HG02840 (cell line): ENCODE data around the gene C8B.

Experiments
- ATAC-seq: cut with Tn5 transposase; IDR thresholded peaks from one replicate; pipeline ENCODE4 v1.9.1; 2021; ENCODE audit warnings: mild to moderate bottlenecking, moderate library complexity, moderate number of reproducible peaks; ENCODE audit not compliant: unreplicated experiment, low FRiP score

Gene C8B

DNA sequence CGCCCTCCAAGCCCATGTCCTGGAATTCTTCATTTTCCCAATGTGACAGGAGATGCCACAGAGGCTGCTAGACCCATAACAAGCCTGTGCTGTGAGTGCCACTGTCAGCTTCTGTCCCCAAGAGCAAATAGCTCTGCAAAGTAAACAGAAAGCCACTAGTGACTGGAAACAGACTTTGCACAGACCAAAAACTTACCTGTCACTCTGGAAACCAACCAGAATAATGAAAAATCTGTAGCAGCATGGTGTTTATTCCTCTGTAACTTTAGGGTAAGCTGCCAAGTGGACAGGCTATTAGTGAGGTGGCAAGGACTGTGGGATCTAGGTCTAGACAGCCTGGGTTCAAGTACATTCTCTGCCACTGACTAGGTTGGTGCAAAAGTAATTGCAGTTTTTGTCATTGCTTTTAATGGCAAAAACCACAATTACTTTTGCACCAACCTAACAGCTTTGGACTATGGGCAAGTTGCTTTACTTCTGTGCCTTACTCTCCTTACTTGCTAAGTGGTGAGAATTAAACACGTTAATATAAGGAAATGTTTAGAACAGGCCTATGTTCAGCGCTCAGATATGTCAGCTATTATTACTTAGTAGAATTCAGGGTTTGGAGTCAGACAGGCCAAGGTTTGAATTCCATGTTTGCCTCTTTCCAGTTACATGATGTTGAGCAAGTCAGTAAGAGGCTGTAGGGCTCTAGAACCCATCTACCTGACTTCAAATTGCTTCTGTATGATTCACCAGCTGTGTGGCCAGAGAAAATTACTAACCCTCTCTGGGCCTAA is at the start of gene C8B:
Gene C8B (minus strand): TSS at position 100 of the 782 bp plus-strand sequence. CDS start 67 bp downstream, at position 33.
- no peak for ATAC-seq

DNA sequence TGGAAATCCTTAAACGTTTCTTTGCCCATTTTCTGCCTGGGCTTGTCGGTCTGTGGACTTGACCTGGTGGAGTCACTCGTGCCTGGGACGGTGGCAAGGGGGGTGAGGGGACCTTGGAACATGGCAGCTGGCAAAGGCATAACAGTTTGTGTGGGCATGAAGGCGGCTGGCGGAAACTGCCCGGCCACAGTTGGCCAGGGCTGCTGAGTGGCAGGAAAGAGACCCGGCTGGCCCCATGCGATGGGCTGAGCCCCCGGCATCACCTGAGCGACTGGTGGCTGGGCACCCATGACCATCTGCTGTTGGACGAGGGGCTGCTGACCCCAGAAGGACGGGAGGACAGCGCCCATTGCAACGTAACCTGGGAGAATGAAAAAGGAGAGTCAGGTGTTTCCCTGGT is 49.3 kb upstream of the C8B start:
- ATAC-seq: no peak

DNA sequence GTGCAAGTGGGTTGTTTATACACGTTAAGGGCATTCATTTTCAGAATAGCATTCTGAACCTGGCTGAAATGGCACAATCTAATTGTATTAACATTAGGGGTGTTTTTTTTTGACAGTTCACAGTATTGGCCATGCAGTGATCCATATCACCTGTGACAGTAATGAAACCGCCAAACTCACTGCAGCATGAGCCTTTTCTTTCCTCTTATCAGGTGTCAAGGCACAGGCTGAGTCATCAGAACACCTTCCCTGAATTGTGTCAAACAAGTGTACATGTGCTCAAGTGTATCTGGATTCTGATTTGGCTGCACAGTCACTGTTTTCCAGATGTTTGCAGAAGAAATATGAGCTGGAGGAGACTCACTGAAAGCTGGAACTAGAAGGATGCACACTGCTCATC is 47.7 kb upstream of the C8B start:
- no peak for ATAC-seq

DNA sequence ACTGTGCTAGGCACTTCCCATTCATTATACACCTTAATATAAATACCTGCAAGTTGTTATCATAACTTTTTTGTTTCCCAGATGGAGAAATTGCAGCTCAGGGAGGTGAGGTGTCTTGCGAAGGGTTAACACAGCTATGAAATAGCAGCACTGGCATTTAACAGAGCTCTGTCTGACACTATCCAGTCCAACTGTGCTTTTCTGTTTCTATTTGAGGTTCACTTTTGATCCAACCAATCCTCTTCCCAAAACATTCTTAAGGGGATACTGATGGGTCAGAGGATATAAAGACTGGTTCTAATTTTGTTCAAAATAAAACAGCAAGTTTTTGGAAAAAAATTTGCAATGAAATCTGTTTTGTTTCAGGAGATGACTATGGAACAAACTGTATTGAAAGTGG is 46.5 kb upstream of the C8B start:
- no peak for ATAC-seq

DNA sequence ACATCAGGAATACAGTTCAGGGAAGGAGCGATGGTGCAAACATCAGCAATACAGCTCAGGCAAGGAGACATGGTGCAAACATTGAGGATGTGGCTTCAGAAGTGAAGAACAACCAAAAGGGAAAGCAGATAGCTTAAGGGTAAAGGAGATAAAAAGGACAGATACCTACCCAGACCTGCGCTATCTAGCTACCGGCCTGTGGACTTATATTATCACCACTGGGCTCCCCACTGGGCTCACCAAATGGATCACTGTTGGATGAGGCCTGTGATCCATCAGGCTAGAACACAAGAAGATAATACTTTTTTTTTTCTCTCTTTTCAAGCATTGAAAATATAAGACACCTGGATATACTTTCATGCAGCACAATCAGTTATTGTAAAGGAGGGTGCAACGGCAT is 44.7 kb upstream of the C8B start:
- ATAC-seq: no peak

- no peak for ATAC-seq
Observed at GRCh38 chr1:57007948-57008347, 42.1 kb upstream of the C8B start.

GRCh38 chr1:57007472-57007871 is 41.7 kb upstream of the C8B start:
- ATAC-seq: no peak

- no peak for ATAC-seq
Observed at GRCh38 chr1:57003398-57004139, 37.8 kb upstream of the C8B start.

- no peak for ATAC-seq
Observed at GRCh38 chr1:56995414-56996100, 29.7 kb upstream of the C8B start.

DNA sequence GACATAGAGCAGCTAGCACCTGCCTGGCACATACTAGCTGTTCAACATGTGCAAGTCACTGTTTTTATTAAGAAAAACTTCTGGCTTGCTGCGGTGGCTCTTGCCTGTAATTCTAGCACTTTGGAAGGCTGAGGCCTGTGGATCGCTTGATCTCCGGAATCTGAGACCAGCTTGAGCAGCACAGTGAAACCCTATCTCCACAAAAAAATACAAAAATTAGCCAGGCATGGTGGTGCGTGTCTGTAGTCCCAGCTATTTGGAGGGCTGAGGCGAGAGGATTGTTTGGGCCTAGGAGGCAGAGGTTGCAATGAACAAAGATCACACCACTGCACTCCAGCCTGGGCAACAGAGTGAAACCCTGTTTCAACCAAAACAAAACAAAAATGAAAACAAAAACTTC is 27.7 kb upstream of the C8B start:
- no peak for ATAC-seq

DNA sequence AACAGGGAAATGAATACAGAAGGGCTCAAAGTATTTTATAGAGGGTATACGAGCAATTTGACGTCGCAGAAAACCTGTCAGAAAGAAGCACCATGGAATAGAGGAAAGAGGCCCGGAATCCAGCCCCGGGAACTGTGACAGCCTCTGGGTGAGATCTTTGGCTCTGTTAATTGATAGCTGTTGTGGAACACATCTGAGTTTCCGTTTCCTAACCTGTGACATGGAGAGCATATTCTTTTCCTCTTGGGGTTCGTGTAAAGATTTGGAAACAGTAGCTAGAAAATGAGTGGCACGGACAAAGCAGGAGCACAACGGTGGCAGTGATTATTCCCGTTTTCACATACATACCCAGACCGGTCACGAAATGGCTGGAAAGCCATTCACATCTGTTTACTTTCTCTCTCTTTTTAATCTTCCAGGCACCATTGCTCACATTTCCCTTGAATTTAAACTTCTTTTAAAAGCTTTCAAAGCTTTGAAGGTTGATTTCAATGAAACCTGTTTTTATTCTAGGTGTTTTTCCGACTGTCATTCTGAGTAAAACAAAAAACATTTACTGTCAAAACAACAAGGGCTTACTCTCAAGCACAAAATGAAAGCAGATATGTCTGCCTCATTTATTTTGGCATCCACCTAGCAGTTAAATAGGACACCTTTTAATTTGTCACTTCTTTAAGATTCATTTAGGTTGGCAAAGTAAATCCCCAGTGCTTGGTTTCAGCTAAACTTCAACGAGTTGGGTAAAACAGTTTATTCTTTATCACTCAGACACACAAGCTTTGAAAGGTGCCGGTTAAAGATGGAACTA is 26.7 kb upstream of the C8B start:
- ATAC-seq: no peak

DNA sequence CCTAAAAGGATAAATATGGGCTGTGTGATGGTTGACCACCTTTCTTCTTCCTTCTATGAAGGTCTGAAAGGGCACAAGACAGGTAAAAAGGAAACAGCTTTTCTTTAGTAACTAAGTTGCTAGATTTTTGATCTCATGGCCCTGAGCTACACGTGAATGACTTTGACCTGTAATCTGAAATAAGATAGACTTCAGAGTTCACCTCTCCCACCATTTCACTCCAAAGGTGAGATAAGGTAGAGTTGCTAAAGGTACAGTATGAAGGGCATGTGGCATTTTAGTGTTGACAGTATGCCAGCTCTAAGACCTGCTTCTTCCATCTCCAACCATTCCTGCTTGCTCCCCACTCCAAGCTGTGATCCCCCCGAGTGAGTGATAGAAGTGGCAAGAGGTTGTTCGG is 25.8 kb upstream of the C8B start:
- ATAC-seq: no peak

GRCh38 chr1:56986397-56986796 is 20.6 kb upstream of the C8B start:
- no peak for ATAC-seq

- ATAC-seq: no peak
Observed at GRCh38 chr1:56985857-56986256, 20.0 kb upstream of the C8B start.

GRCh38 chr1:56983484-56983883 is 17.7 kb upstream of the C8B start:
- no peak for ATAC-seq

DNA sequence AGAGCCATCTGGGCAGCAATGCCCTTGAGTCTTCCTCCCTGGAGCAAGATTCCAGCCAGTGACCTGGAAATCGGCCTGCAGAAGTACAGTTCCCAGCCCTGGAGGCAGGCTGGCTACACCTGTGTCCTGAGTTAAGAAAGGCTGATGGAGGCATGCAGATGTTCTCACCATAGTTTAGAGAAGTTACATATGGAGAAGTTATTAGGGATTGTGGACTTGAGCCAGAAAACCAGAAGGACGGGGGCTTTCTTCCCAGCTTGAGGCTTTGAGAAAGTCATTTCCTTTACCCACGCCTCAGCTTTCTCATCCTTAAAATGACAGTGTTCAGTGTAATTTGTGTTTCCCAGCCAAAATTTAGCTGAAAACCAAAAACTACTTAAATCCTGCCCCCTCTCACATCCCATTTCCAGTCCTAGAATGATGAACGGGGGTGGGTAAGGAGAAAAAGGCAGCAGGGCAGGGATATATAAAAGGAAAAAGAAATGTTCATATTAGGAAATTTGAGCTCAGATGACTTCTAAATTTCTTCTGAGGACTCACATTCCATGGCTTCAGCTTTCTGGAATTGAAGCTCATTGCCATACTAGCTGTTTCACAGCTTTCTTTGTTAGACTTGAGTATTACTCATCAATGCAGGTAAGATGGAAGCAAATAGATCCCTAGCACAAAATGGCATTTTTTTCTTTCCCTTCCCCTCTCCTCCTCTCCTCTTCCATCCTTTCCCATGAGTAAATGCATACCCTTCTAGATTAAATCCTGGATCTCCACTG is 14.4 kb upstream of the C8B start:
- ATAC-seq: no peak

DNA sequence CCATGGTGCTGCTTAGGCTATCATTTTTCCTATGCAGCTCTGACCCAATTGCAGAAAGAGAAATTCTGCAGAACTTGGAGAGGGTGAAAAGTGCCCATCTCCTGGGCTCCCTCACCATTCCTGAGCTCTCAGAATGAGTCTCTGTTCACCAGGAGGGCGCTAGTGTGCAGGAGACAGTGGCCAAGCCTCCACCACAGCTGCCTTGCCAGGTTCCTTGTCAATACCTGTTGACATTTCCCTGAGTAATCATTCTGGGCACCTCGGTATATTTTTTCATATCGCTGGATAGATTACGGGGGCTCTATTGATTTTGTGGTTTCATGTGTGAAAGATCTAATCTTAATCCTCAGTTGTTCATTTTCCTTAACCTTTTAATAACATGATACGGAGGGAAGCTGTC is 13.0 kb upstream of the C8B start:
- ATAC-seq: no peak

DNA sequence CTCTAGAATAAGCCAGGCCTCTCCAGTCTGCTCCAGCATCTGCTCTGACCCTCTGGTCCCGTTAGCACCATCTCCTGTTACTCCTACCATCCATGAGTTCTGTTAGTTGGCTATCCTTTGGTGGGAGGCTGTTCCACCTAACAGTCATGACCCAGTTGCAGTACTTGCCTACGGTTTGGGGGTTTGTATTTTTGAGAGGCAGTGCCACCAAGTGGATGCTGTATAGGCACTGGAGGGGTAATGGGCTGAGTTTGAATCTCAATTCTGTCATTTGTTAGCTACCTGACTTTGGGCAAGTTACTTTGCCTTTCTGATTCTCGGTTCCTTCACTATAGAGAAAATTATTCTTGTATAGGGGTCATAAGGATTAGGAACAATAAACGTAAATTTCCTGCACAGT is 12.1 kb upstream of the C8B start:
- no peak for ATAC-seq

DNA sequence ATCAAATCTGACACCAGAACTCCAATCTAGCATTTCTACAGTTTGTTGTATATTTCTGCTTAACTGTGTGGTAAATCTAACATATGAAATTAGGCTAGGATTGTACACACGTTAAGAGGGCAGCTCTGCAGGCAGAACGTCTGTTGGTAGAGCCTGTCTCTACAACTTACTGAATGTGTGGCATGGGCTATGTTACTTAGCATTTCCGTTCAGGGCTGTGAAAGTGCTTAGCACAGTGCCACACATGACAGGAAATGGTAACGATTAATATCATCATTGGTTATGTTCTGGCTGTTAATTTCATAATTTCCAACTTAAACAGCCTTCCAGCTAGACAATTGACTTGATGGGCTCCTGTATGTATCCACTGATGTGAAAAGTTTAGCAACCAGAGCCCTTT is 9.6 kb upstream of the C8B start:
- ATAC-seq: no peak
